Fibroblast of villous mesenchyme (primary cell): ENCODE data around the gene ALK. TPM values are rescaled to one million over a fixed set of nuclear protein-coding genes. Genes with fewer than 3 reads are reported as not detected.
"Not testable (repeated sequence)": the region's sequence is repeated elsewhere in the genome, so short reads cannot be mapped to it uniquely, and the experiment has no call there.

Source experiments
- DNase-seq: peaks from one replicate; pipeline ENCODE4 v3.0.0-alpha.2; 2010; ENCODE audit warnings: low read depth
- H3K4me3 ChIP-seq: 2 replicates; pipeline ENCODE4 v1.5.1; 2011; ENCODE audit warnings: low read depth, mild to moderate bottlenecking, low read length
- total RNA-seq: library from RNA; depleted of rRNA; stranded (reverse); fragments of >200 nt; gene quantifications from 2 replicates; pipeline ENCODE4 v1.2.3, GENCODE V29; 2012
- TF ChIP-seq, protein P1 (sequence below): IDR thresholded peaks from 2 replicates; pipeline ENCODE4 v1.5.1; 2012; ENCODE audit warnings: low read depth, mild to moderate bottlenecking, low read length; ENCODE audit not compliant: insufficient read depth

Gene ALK
- total RNA-seq, 1 donor, result not detected

DNA sequence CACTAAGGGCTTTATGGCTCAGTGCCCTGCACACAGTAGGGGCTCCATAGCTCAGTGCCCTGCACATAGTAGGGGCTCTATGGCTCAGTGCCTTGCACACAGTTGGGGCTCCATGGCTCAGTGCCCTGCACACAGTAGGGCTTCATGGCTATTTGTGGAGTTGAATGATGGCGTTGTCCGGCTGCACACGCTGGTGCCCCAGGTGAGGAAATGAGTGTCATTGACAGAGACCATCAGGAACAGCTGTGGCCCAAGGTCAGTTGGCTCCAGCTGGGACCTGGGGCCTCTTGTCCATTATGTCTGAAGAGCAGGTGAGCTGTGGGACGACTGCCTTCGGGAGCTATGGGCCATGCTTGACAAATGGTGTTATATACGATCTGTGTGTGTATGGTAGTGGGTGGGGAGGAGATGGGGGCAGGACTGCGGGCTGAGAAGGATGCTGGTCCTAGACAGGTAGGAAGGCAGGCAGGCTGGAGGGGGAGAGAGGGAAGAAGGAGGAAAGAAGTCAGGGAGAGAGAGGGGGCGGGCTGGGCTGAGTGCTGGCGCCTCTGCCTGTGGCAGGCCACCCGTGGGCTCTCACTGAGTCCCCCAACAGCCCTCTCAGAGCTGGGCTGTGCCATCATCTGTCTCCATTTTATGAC, 675.5 kb downstream of the ALK start:
- H3K4me3 ChIP-seq, result no peak overlapping the region
- DNase-seq, result no peak
- TF ChIP-seq, protein P1, sequence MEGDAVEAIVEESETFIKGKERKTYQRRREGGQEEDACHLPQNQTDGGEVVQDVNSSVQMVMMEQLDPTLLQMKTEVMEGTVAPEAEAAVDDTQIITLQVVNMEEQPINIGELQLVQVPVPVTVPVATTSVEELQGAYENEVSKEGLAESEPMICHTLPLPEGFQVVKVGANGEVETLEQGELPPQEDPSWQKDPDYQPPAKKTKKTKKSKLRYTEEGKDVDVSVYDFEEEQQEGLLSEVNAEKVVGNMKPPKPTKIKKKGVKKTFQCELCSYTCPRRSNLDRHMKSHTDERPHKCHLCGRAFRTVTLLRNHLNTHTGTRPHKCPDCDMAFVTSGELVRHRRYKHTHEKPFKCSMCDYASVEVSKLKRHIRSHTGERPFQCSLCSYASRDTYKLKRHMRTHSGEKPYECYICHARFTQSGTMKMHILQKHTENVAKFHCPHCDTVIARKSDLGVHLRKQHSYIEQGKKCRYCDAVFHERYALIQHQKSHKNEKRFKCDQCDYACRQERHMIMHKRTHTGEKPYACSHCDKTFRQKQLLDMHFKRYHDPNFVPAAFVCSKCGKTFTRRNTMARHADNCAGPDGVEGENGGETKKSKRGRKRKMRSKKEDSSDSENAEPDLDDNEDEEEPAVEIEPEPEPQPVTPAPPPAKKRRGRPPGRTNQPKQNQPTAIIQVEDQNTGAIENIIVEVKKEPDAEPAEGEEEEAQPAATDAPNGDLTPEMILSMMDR, result no peak

DNA sequence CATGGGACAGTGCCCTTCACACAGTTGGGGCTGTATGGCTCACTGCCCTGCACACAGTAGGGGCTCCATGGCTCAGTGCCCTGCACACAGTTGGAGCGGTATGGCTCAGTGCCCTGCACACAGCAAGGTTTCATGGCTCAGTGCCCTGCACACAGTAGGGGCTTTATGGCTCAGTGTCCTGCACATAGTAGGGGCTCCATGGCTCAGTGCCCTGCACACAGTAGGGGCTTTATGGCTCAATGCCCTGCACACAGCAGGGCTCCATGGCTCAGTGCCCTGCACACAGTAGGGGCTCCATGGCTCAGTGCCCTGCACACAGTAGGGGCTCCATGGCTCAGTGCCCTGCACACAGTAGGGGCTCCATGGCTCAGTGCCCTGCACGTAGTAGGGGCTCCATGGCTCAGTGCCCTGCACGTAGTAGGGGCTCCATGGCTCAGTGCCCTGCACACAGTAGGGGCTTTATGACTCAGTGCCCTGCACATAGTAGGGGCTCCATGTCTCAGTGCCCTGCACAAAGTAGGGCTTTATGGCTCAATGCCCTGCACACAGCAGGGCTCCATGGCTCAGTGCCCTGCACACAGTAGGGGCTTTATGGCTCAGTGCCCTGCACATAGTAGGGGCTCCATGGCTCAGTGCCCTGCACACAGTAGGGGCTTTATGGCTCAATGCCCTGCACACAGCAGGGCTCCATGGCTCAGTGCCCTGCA, 676.2 kb downstream of the ALK start:
- not testable (repeated sequence) for H3K4me3 ChIP-seq, DNase-seq

DNA sequence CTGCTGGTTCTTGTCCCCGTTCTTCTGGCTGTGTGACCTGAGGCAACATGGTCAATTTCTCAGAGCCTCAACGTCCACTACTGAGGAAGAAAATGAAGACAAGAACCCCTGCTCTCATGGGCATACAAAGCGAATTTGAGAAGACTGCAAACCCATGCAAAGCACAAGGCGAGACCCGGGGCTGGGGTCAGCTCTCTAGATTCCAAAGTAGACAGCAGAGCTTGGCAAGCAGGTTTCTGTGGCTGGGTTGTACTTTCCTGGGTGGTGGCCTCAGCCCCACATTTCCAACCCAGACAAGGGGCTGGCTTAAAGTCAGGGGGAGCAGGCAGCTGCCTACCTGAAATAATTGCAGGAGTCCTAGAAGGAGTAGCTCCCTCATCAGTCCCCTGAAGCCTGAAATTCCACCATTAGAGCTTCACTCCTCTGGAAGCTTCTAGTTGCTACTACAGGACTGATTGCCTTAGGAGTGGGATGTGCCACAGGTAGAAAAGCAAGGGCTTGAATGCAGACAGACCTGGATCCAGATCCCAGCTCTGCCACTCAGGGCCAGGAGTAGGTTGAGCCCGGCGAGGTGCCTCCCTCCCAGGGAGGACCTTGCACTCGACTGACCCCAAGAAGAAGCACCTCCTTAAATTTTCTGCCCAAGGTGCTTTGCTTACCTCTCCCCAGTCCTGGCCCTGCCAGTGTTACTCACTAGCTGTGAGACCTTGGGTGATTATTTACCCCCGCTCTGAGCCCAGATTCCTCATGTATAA, 678.6 kb downstream of the ALK start:
- TF ChIP-seq, protein P1, result no peak
- no peak overlapping the region for H3K4me3 ChIP-seq
- no peak for DNase-seq

GRCh38 chr2:29241955-29242565, 679.3 kb downstream of the ALK start:
- DNase-seq, result no peak
- TF ChIP-seq, protein P1, result no peak
- no peak overlapping the region for H3K4me3 ChIP-seq

DNA sequence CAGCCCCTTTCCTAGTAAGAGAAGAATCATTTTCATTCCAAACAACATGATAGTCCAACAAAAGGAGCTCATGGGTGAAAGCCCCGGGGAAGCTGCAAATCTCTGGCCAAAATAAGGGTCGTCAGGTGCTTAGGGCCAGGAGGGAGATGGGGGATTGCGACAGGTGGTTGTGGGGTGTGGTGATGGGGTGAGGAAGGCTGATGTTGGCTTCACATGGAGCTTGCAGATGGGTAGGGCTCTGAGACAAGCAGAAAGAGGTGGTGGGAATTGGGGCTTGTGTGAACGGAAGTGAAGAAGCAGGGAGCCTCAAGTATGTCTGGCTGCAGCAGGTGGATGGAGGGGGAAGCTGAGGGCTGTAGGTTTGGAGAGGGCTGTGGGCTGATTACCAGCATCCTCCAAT, 680.0 kb downstream of the ALK start:
- no peak for DNase-seq
- no peak overlapping the region for H3K4me3 ChIP-seq
- TF ChIP-seq, protein P1, result no peak

- TF ChIP-seq, protein P1, result no peak
Measured at GRCh38 chr2:29240601-29241000, 680.8 kb downstream of the ALK start.

More at GRCh38 chr2:29240601-29241000, 680.8 kb downstream of the ALK start:
- no peak overlapping the region for H3K4me3 ChIP-seq
- DNase-seq, result no peak
